Esophagus muscularis mucosa (tissue), 4 donors: ENCODE results near the gene TNFRSF14. TPM values are rescaled to one million over a fixed set of nuclear protein-coding genes. Genes with fewer than 3 reads are reported as not detected.

ENCODE experiments used
- DNase-seq: peaks from one replicate; pipeline ENCODE4 v3.0.0-alpha.2; 2017; ENCODE audit errors: extremely low spot score
- H3K27ac ChIP-seq, 4 donors: fragments of 200-600 bp; sonication (generic); replicated peaks in 1 of 4; 1 replicate in 3 of 4; 2 replicates in 1 of 4; pipeline ENCODE4 v1.5.1; 2016 to 2019; ENCODE audit warnings: mild to moderate bottlenecking in 1 of 4
- H3K27me3 ChIP-seq, 4 donors: fragments of 200-600 bp; sonication (generic); one replicate each; pipeline versions ENCODE4 v1.5.1 to v1.6.0; 2016 to 2019
- H3K36me3 ChIP-seq, 4 donors: fragments of 200-600 bp; sonication (generic); one replicate each; pipeline ENCODE4 v1.5.1; 2016 to 2019
- H3K4me1 ChIP-seq, 4 donors: fragments of 200-600 bp; sonication (generic); one replicate each; pipeline ENCODE4 v1.5.1; 2016 to 2019
- H3K4me3 ChIP-seq, 4 donors: fragments of 200-600 bp; sonication (generic); 1 replicate in 2 of 4; 2 replicates in 2 of 4; pipeline ENCODE4 v1.5.1; 2016 to 2019; ENCODE audit warnings: mild to moderate bottlenecking in 4 of 4, moderate library complexity in 1 of 4
- H3K9me3 ChIP-seq, 4 donors: fragments of 200-600 bp; sonication (generic); 1 replicate in 3 of 4; 2 replicates in 1 of 4; pipeline ENCODE4 v1.5.1; 2016 to 2019
- EP300 ChIP-seq: sonication (generic); formaldehyde crosslinking; IDR thresholded peaks from one replicate; pipeline ENCODE4 v1.6.1; 2017; ENCODE audit warnings: antibody characterized with exemption
- POLR2A ChIP-seq: fragments of 450-650 bp; IDR thresholded peaks from one replicate; pipeline ENCODE4 v1.6.1; 2017; ENCODE audit warnings: antibody characterized with exemption, moderate library complexity, mild to moderate bottlenecking, low read depth
- POLR2AphosphoS5 ChIP-seq, 2 donors: sonication (generic); formaldehyde crosslinking; IDR thresholded peaks; one replicate each; pipeline ENCODE4 v1.6.1; 2017; ENCODE audit warnings: antibody characterized with exemption in 2 of 2
- WGBS: methylation state at CpG from one replicate; pipeline ENCODE4 v1.1.5; 2018; 5-methylcytosine and 5-hydroxymethylcytosine counted together
- intact Hi-C: fragments of 100-400 bp; cut with DNase I; formaldehyde crosslinking; loops from one replicate; pipeline ENCODE4 v1.15.1; 2023
- total RNA-seq, 4 donors: library from RNA; depleted of rRNA; stranded (reverse); fragments of >200 nt; gene quantifications; one replicate each; pipeline versions ENCODE4 v1.1.0 to v1.2.1, GENCODE V29; 2016
- TF ChIP-seq, protein P1 (sequence below), 3 experiments: fragments of 200-600 bp in 2 of 3; fragments of 450-650 bp in 1 of 3; sonication (generic) in 2 of 3; IDR thresholded peaks; one replicate each; pipeline ENCODE4 v1.5.1; 2017 to 2019; ENCODE audit warnings: antibody characterized with exemption in 3 of 3, mild to moderate bottlenecking in 2 of 3, moderate library complexity in 1 of 3

Gene TNFRSF14
- total RNA-seq, 4 donors from 2014 or later = 26.2 to 49.2 (median 42.5) TPM

DNA sequence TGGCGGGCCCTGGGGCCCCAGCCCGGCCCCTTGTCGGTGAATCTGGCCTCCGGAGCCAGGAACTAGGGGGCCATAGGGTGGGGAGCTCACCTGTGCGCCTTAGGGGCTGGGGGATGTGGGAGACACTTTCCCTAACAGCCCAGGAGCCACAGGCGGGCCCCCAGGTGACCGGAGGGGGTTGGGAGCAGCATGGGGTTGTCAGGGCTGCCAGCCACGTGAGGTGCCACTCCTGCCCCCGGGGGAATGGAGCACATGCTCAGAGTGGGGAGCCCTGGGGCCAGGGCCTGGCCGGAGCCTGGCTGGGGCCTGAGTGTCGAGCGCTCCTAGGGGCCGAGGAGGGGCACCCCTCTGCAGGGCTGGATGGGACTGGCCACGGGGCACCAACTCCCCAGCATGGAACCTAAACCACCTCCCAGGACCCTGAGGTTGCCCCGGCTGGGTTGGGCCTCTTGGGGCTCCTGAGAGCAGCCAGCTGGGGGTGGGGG lies 50.3 kb downstream of the TNFRSF14 start:
- no peak for DNase-seq
- WGBS = 90% methylated on average over 2 of the region's 15 CpGs
- TF ChIP-seq, protein P1, sequence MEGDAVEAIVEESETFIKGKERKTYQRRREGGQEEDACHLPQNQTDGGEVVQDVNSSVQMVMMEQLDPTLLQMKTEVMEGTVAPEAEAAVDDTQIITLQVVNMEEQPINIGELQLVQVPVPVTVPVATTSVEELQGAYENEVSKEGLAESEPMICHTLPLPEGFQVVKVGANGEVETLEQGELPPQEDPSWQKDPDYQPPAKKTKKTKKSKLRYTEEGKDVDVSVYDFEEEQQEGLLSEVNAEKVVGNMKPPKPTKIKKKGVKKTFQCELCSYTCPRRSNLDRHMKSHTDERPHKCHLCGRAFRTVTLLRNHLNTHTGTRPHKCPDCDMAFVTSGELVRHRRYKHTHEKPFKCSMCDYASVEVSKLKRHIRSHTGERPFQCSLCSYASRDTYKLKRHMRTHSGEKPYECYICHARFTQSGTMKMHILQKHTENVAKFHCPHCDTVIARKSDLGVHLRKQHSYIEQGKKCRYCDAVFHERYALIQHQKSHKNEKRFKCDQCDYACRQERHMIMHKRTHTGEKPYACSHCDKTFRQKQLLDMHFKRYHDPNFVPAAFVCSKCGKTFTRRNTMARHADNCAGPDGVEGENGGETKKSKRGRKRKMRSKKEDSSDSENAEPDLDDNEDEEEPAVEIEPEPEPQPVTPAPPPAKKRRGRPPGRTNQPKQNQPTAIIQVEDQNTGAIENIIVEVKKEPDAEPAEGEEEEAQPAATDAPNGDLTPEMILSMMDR (IDR thresholded peaks at IDR 0.05) = no peak
- TF ChIP-seq POLR2AphosphoS5 (IDR thresholded peaks at IDR 0.05) (no peak), POLR2A (no peak), EP300 (no peak)
- no peak overlapping the region for H3K27ac ChIP-seq
- H3K4me3 ChIP-seq = no peak overlapping the region
- peaks cover 0 to 9% (median 0%) of the 10 kb centered on the region in 4 donors for H3K9me3 ChIP-seq
- peaks cover 12 to 21% (median 17%) of the 10 kb centered on the region in 4 donors for H3K4me1 ChIP-seq
- peaks cover 0 to 79% (median 0%) of the 10 kb centered on the region in 4 donors for H3K27me3 ChIP-seq
- intact Hi-C loops = no loop called here
- H3K36me3 ChIP-seq = no peaks in the 10 kb centered on the region

DNA sequence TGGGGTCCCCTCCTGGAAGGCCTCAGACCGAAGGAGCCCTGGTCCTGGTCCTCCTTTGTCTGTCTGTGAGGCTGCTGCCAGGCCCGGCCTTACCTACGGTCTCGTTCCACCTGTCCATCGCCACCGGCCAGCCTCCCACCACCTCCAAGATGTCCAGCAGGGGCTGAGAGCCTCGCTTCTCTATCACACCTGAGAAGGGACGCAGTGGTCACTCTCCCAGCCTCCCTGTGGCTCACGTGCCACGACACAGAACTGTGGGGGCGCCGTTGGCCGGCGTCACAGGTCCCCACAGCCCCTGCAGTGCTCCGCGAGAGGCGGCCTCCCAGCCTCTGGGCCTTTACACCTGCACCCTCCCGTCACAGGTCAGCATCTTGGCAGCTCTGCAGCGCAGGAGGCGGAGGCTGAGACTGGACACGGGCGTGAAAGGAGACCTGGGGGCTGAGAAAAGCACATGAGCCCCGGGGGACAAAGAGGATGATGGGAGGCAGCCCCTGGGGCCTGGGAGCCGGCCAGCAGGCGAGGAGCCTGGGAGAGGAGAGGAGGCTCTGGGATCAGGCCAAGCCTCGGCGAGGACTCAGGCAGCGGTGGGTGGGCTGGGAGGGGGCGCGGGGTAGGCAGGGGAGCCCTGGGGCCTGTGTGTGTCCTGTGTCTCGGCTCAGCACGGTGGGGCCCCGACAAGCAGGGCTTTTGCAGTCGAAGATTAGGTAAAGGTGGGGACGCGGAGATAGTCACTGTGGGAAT lies 50.9 kb downstream of the TNFRSF14 start:
- WGBS = 67% methylated on average over 32 of the region's 36 CpGs
- Histone ChIP-seq H3K9me3 (peaks cover 0 to 3% (median 0%) of the 10 kb centered on the region in 4 donors), H3K36me3 (no peaks in the 10 kb centered on the region), H3K27ac (peak overlapping the region in 1 of 4 donors; percentile 14), H3K27me3 (peaks cover 0 to 84% (median 2%) of the 10 kb centered on the region in 4 donors), H3K4me3 (no peak overlapping the region), H3K4me1 (peaks cover 12 to 21% (median 17%) of the 10 kb centered on the region in 4 donors)
- intact Hi-C loops = no loop called here
- TF ChIP-seq EP300 (no peak), POLR2A (no peak), POLR2AphosphoS5 (IDR thresholded peaks at IDR 0.05) (no peak)
- TF ChIP-seq, protein P1 (IDR thresholded peaks at IDR 0.05) = no peak
- no peak for DNase-seq

DNA sequence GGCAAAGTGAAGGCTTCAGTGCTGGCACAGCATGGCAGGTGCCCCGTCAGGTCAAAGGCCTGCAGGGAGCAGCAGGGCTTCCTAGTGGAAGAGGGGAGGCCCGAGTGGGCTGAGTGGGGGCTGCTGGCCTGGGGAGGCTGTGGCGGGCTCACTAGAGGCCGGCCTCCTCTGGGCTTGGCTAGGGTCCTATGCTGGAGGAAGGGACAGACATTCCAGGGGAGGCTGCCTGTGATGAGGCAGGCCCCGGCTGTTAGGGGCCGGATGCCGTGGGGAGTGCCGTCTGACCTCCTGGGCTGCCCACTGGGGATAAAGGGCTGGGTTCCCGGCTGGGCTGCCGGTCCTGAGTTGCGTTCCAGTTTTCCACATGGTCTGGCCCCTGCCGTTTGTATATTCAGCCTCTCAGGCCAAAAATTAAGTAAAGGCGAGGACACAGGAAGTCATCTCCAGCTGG lies 51.5 kb downstream of the TNFRSF14 start:
- no peak for TF ChIP-seq POLR2A
- TF ChIP-seq, protein P1 (IDR thresholded peaks at IDR 0.05) = no peak
- TF ChIP-seq POLR2AphosphoS5 (IDR thresholded peaks at IDR 0.05) = no peak
- TF ChIP-seq EP300 = no peak
- no peaks in the 10 kb centered on the region for H3K36me3 ChIP-seq
- H3K9me3 ChIP-seq = no peaks in the 10 kb centered on the region
- H3K27me3 ChIP-seq = peaks cover 0 to 84% (median 3%) of the 10 kb centered on the region in 4 donors
- DNase-seq = no peak
- no peak overlapping the region for H3K4me3 ChIP-seq
- peaks cover 12 to 21% (median 17%) of the 10 kb centered on the region in 4 donors for H3K4me1 ChIP-seq
- intact Hi-C loops = no loop called here
- peak overlapping the region in 1 of 4 donors; percentile 14 for H3K27ac ChIP-seq
- 56% methylated on average over 8 of the region's 13 CpGs for WGBS

DNA sequence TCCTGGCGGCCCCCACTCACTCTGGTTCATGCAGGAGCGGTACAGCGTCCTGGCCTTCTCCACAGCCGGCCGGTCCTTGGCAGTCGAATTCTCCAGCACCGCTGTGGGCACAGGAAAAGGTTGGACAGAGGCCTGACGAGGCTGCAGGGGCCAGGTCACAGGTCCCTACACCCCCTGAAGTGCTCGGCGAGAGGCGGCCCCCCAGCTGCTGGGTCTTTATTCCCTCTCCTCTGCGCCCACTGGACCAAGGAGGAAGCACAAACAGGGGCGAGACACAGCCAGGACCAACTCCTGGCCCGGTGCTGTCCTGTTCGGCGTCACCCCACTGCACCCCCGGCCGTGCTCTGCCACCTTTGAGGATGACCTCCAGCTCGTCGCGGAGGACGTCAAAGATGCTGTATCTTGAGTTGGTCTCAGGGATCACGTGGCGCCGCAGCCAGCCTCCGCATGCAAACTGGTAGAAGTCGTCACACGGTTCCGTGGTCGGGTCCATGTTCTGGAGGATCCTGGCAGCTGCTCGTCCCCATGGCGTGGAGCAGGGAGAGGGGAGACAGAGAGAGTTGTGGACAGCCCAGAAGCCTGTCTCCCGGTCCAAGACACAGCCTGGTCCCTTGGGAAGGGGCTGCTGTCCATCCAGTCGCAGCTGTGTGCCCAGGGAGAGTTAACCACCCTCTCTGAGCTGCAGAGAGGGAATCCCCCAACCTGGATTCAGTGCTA lies 53.3 kb downstream of the TNFRSF14 start:
- Histone ChIP-seq H3K27me3 (peaks cover 0 to 81% (median 3%) of the 10 kb centered on the region in 4 donors), H3K27ac (no peak overlapping the region), H3K9me3 (peaks cover 0 to 14% (median 11%) of the 10 kb centered on the region in 4 donors), H3K36me3 (no peaks in the 10 kb centered on the region), H3K4me1 (peaks cover 12 to 21% (median 17%) of the 10 kb centered on the region in 4 donors), H3K4me3 (no peak overlapping the region)
- WGBS = 98% methylated on average over 8 of the region's 34 CpGs
- DNase-seq = no peak
- TF ChIP-seq POLR2AphosphoS5 (IDR thresholded peaks at IDR 0.05) (no peak), POLR2A (no peak), EP300 (no peak)
- TF ChIP-seq, protein P1 (IDR thresholded peaks at IDR 0.05) = no peak
- intact Hi-C loops = no loop called here
